HepG2 (cell line): ENCODE measurements around the gene THRA. TPM values are rescaled to one million over a fixed set of nuclear protein-coding genes. Genes with fewer than 3 reads are reported as not detected.

Experiments used
- BRF2 ChIP-seq: sonication (generic); formaldehyde crosslinking; IDR thresholded peaks from 2 replicates; pipeline ENCODE4 v1.8.1; 2022; ENCODE audit warnings: mild to moderate bottlenecking, missing genetic modification reagents
- HIVEP1 ChIP-seq: sonication (generic); formaldehyde crosslinking; IDR thresholded peaks from 2 replicates; pipeline ENCODE4 v1.4.0; 2020; ENCODE audit warnings: mild to moderate bottlenecking, missing genetic modification reagents
- HNRNPUL1 ChIP-seq: fragments of 200-400 bp; formaldehyde crosslinking; IDR thresholded peaks from 2 replicates; pipeline ENCODE4 v1.6.1; 2017; ENCODE audit warnings: low read depth, mild to moderate bottlenecking, low read length, moderate library complexity
- MED13 ChIP-seq: sonication (generic); formaldehyde crosslinking; IDR thresholded peaks from 2 replicates; pipeline ENCODE4 v1.5.0; 2020; ENCODE audit warnings: missing genetic modification reagents
- MXD4 ChIP-seq: IDR thresholded peaks from 2 replicates; pipeline ENCODE4 v1.6.1; 2016; ENCODE audit warnings: mild to moderate bottlenecking, missing biosample characterization, missing genetic modification reagents
- PATZ1 ChIP-seq: sonication (generic); formaldehyde crosslinking; IDR thresholded peaks from 2 replicates; pipeline ENCODE4 v1.4.0; 2020; ENCODE audit warnings: missing genetic modification reagents
- PCBP2 ChIP-seq: fragments of 200-400 bp; formaldehyde crosslinking; optimal IDR thresholded peaks from 2 replicates; pipeline ENCODE3; 2018; ENCODE audit warnings: low read length, low read depth; ENCODE audit not compliant: poor library complexity, severe bottlenecking
- POLR2A ChIP-seq, 2 experiments: IDR thresholded peaks; 2 replicates each; pipeline ENCODE4 v1.6.1; 2011; ENCODE audit warnings: low read depth in 2 of 2, low read length in 2 of 2, mild to moderate bottlenecking in 1 of 2, moderate library complexity in 1 of 2; ENCODE audit not compliant: insufficient read depth in 1 of 2
- RNF2 ChIP-seq: fragments of 450-650 bp; conservative IDR thresholded peaks from 2 replicates; pipeline ENCODE4 v1.6.1; 2016; ENCODE audit warnings: low read depth
- SIN3B ChIP-seq: fragments of 150-350 bp; IDR thresholded peaks from 2 replicates; pipeline ENCODE4 v1.6.1; 2014; ENCODE audit warnings: low read length
- SP1 ChIP-seq, 2 experiments: fragments of 450-650 bp in 1 of 2; sonication (generic) in 1 of 2; formaldehyde crosslinking in 1 of 2; IDR thresholded peaks; 2 replicates each; pipeline versions ENCODE4 v1.4.0 to v1.6.1; 2016 to 2020; ENCODE audit warnings: missing genetic modification reagents in 1 of 2
- SSRP1 ChIP-seq: IDR thresholded peaks from 2 replicates; pipeline ENCODE4 v1.6.1; 2016; ENCODE audit warnings: control low read depth
- TEF ChIP-seq: sonication (generic); formaldehyde crosslinking; IDR thresholded peaks from 2 replicates; pipeline ENCODE4 v1.5.0; 2020; ENCODE audit warnings: missing genetic modification reagents
- ZBED4 ChIP-seq: sonication (generic); formaldehyde crosslinking; IDR thresholded peaks from 2 replicates; pipeline ENCODE4 v1.4.0; 2020; ENCODE audit warnings: missing genetic modification reagents, borderline replicate concordance
- ZFP62 ChIP-seq: sonication (generic); formaldehyde crosslinking; IDR thresholded peaks from 2 replicates; pipeline ENCODE4 v1.4.0; 2020; ENCODE audit warnings: missing genetic modification reagents
- ZNF331 ChIP-seq: sonication (generic); formaldehyde crosslinking; IDR thresholded peaks from 2 replicates; pipeline ENCODE4 v1.4.0; 2020; ENCODE audit warnings: missing genetic modification reagents
- ZNF652 ChIP-seq: IDR thresholded peaks from 2 replicates; pipeline ENCODE4 v1.6.1; 2016; ENCODE audit warnings: low read depth, borderline replicate concordance
- ZNF841 ChIP-seq: sonication (generic); formaldehyde crosslinking; IDR thresholded peaks from 2 replicates; pipeline ENCODE4 v1.8.1; 2023; ENCODE audit warnings: missing genetic modification reagents, borderline replicate concordance
- polyA plus RNA-seq, 8 experiments: library from polyadenylated mRNA; depleted of rRNA in 3 of 8; stranded (reverse) in 7 of 8; unstranded in 1 of 8; fragments of >200 nt; fragmentation: Illumina TruSeq in 4 of 8; extraction: Trizol in 4 of 8; gene quantifications; 2 replicates each; pipeline versions ENCODE4 v1.2.1 to v1.2.3, GENCODE V29; 2011 to 2016; ENCODE audit warnings: low read depth in 4 of 8, missing spikeins in 1 of 8, mixed read lengths in 1 of 8; ENCODE audit not compliant: insufficient read depth in 1 of 8
- total RNA-seq, 5 experiments: library from RNA; depleted of rRNA; stranded (reverse); fragments of >200 nt; fragmentation: Illumina TruSeq; extraction: Trizol; gene quantifications; 2 replicates each; pipeline ENCODE4 v1.2.3, GENCODE V29; 2016; ENCODE audit warnings: low read depth in 1 of 5

THRA gene
- total and polyA plus RNA-seq, 2 of the 13 experiments (the other 11 are each of a cell fraction or from before 2014, with no cell fraction given): 8.0 to 9.9 TPM

GRCh38 chr17:40098846-40099618 lies 36.3 kb downstream of the THRA start (continued):
- TF ChIP-seq SP1 (IDR thresholded peaks at IDR 0.05) (no peak), SP1 (CRISPR knock-in tag; IDR thresholded peaks at IDR 0.05) (peak; percentile 98), SIN3B (no peak; the same call in 1 of the 2 replicates), MED13 (CRISPR knock-in tag) (0 out of 2 replicates have a peak, but pooled peaks have one; percentile 50), ZNF331 (CRISPR knock-in tag) (peak; percentile 93), MXD4 (CRISPR knock-in tag) (peak; percentile 100), ZNF841 (CRISPR knock-in tag) (peak; percentile 26; the same call in 1 of the 2 replicates), ZFP62 (CRISPR knock-in tag) (no peak), POLR2A (IDR thresholded peaks at IDR 0.05; ENCODE audit: insufficient read depth in 1 of 2, low read depth in 2 of 2, low read length in 2 of 2) (peak; percentile 71 to 82), ZBED4 (CRISPR knock-in tag) (peak; percentile 85; the same call in 1 of the 2 replicates), ZNF652 (peak; percentile 59; the same call in 1 of the 2 replicates), SSRP1 (CRISPR knock-in tag) (no peak), HIVEP1 (CRISPR knock-in tag) (peak; percentile 99), PATZ1 (CRISPR knock-in tag) (peak; percentile 98), HNRNPUL1 (no peak), BRF2 (CRISPR knock-in tag) (peak; percentile 76; the same call in 1 of the 2 replicates), TEF (CRISPR knock-in tag) (peak; percentile 97), RNF2 (no peak; the same call in 1 of the 2 replicates), PCBP2 (no peak)
